ENCODE data around the gene ADRA2C.

ADRA2C gene

DNA sequence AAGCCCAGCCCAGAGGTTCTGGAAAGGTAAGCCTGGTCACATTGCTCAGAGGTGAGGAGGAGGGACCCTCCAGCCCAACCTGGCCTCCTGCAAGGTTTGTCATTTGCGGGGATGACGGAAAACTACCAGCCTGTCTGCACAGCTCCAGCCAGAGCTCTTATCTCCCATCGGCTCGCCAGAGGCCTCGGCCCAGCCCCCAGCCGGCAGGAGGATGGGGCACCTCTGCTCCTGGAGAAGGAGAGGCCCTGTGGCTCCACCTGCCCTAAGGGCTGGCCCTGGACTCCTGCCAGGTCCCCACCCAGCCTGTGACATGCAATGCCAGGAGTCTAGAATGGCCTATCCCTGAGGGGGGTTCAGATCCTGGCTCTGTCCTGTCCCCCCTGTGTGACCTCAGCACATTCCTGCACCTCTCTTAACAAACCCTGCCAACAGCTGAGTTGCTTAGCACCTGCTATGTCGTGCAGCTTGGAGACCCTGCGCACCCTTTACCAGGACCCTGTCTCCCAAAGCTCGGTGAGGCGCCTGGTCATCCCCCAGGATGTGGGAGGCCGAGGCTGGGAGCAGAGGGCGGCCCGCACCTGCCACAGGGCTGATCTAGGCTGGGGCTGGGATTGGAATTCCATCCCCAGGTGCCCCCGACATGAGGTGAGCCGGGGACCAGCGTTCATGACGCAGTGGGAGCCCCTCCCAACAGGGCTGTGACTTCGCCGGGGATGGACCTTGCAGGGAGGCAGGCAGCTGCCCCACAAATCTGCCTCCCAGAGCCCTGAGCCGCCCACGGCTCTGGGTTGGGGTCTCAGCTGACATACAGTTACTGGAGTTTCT is 14.4 kb downstream of the ADRA2C start:
- DNase-seq: peak; percentile 45

- DNase-seq: no peak
These were observed 15.2 kb downstream of the ADRA2C start for GRCh38 chr4:3781193-3781886.

- no peak for DNase-seq
These were observed 16.1 kb downstream of the ADRA2C start for GRCh38 chr4:3781997-3782930.

GRCh38 chr4:3783693-3784306 is 17.6 kb downstream of the ADRA2C start:
- no peak for DNase-seq

- no peak for DNase-seq
These were observed 18.5 kb downstream of the ADRA2C start for GRCh38 chr4:3784454-3785291.

GRCh38 chr4:3785292-3785565 is 19.0 kb downstream of the ADRA2C start:
- no peak for DNase-seq

GRCh38 chr4:3786196-3786869 is 20.1 kb downstream of the ADRA2C start:
- DNase-seq: no peak

GRCh38 chr4:3787489-3788365 is 21.5 kb downstream of the ADRA2C start:
- no peak for DNase-seq

DNA sequence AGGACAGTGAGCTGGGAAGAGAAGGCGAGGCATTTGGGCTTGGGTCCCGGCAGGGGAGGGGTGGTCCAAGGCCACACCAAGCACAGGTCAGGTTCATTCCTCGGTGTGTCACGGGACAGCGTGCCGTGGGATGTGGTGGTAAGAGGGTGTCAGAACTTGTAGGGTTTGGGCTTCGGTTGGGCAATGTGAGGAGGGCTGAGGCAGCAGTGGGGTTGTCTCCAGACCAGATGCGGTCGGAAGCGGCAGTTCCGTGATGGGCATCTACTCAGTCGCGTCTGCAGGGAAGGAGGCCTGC is 22.1 kb downstream of the ADRA2C start:
- DNase-seq: no peak

DNA sequence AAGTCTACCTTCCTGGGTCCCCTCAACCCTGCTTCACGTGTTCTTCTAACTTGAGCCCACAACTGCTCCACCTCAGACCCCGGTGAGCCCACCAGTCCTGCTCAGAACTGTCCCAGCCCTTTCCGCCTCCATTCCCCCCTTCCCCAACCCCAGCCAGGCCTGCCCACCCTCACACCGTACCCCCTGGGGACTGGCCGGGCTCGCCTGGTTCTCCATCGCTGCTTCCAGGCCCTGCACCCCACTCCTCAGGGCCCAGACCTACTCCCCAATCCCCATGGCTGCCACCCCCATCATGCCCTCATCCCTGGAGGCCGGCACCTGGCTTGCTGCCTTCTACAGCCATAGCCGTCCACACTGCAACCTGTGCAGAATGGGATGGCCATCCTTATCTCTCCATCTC is 23.4 kb downstream of the ADRA2C start:
- no peak for DNase-seq

DNA sequence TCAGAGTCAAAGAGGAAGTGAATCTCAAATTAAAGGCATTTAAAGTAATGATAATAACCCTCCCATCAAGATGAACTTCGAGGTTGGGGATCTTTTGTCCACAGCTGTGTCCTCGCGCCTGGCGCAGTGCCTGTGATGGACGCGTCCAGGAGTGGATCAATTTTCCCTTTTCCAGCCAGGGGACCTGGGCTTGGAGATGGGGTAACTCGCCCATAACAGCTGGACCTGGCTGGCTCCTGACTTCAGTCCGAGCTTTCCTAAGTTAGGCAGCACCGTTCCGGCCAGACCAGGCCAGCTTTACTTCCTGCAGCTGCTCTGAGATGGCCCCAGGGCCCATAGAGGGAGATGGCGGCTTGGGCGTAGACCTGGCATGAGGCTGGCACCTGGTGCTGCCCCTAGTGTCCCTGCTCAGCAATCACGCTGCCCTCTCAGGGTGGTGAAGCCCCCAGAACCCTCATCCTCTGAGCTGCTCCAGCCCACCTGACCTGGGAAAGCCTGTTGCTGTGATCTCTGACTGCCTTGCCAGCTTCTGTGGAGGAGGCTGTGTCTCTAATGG is 23.9 kb downstream of the ADRA2C start:
- DNase-seq: no peak

DNA sequence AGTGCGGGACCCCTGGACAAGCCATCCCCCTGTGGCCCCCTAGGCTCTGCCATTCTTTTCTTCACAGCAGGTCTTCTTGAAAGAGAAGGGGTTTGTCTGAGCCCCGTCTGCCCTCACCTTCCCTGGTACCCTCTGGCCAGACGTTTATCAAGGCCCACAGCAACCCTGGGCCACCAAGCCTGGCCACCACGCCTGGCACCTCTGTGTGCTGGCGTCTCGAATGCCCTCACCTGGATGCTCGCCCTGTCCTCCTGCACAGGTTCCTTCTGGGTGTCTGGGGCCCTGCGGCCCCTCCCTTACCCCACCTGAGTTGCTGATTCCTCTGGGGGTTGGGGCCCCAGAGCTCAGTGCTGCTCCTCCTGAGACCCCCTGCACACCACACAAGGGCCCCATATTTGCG is 25.1 kb downstream of the ADRA2C start:
- no peak for DNase-seq

DNA sequence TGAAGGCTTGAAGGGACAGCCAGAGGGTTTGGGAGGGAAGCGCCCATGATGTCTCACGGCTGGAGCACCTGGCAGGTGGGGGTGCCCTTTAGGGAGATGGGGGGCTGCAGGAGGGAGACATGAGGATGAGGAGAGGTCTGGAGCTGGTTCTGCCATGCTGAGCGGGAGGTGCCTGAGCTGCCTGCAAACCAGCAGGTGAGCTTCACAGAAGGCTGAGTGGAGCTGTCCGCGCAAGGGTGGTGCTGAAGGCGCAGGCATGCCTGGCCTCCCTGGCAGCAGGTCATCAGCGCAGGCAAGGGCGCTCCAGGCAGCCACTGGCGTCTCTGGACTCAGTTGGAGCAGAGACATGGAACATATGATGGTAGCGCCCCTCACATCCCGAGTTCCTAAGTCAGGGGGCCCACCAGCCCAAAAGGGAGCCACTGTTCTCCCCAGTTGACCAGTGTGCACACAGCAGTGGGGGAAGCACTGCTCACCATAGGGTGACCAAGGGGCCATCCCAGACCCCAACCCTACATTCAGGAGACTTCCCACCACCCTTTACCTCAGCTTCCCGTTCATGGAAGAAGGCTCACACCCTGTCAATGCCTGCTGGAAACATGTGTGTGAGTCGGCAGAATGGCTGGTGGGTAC is 25.8 kb downstream of the ADRA2C start:
- DNase-seq: no peak

- no peak for DNase-seq
These were observed 26.6 kb downstream of the ADRA2C start for GRCh38 chr4:3792813-3793212.

GRCh38 chr4:3793545-3793944 is 27.4 kb downstream of the ADRA2C start:
- no peak for DNase-seq

- no peak for DNase-seq
These were observed 30.8 kb downstream of the ADRA2C start for GRCh38 chr4:3796960-3797359.

GRCh38 chr4:3797831-3798790 is 31.9 kb downstream of the ADRA2C start:
- no peak for DNase-seq

DNA sequence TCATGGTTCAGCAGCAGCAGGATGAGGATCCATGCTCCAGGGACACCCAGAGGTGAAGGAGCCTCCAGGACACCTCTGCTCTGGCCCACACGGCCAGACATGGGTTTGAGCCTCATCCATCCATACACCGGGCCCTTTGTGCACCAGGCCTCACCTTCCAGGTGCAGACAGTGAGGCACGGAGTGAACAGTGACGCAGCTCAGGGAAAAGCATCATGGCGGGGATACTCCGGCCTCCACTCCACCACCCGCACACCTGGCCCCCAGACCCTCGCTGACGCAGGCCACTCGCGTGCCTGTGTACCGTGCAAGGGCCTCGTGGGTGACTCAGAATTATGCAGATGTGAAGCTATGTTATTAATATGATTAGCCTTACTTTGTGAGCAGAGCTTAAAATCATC is 33.3 kb downstream of the ADRA2C start:
- DNase-seq: no peak

GRCh38 chr4:3800351-3800750 is 34.2 kb downstream of the ADRA2C start:
- DNase-seq: no peak
